T47D (cell line): ENCODE results near the gene PIEZO1.
A peak's percentile ranks its signal among the peaks of the same experiment; 100 is the strongest.

Experiments
- DNase-seq, 2 experiments: peaks; one replicate each; pipeline versions ENCODE4 v3.0.0 to v3.0.0-alpha.2; 2011 to 2012; ENCODE audit warnings: low read depth in 1 of 2, low spot score in 1 of 2
- JUND ChIP-seq: IDR thresholded peaks from 2 replicates; pipeline ENCODE4 v1.6.1; 2012; ENCODE audit warnings: low read depth
- in situ Hi-C: cut with HindIII; loops from 2 replicates; pipeline ENCODE4 v1.10.0; 2016; ENCODE audit warnings: low sequenced_read_pairs, low pct_unique_long_range_greater_than_20kb

The PIEZO1 gene

GRCh38 chr16:88740727-88741055, 44.3 kb downstream of the PIEZO1 start:
- in situ Hi-C loops = no loop called here
- DNase-seq = no peak
- no peak for TF ChIP-seq JUND

DNA sequence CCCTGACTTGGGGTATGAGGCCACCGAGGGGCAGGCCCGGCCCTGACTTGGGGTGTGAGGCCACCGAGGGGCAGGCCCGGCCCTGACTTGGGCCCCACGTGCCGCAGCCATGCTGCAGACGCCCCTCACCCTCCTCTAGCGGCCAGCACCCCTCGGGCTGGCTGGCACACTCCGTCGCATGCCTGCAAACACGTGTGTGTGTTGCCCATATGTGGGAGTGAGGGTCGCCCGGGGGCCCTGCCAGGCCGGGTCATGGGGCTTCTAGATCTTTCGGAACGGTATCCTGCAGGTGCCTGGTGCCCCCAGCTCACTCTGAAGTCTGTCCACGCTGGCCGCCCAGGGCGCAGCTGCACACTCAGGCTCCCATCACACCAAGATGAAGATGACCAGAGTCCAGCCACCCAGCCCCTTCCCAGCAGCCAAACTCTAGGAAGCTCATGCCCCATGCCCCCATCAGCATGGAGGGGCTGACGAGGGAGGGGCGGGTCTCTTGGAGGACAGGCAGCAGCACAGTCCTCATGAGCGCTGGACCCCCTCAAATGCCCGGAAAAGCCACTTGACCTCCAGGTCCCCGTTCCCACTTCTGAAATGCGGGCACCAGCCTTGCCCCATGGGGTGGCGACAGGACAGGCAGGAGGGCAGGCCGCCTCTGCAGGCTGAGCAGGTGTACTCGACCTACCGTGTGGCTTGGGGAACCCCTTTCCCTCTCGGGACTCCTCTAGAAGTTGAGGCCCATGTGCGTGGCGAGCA, 44.9 kb downstream of the PIEZO1 start:
- DNase-seq = no peak
- in situ Hi-C loops = no loop called here
- no peak for TF ChIP-seq JUND

DNA sequence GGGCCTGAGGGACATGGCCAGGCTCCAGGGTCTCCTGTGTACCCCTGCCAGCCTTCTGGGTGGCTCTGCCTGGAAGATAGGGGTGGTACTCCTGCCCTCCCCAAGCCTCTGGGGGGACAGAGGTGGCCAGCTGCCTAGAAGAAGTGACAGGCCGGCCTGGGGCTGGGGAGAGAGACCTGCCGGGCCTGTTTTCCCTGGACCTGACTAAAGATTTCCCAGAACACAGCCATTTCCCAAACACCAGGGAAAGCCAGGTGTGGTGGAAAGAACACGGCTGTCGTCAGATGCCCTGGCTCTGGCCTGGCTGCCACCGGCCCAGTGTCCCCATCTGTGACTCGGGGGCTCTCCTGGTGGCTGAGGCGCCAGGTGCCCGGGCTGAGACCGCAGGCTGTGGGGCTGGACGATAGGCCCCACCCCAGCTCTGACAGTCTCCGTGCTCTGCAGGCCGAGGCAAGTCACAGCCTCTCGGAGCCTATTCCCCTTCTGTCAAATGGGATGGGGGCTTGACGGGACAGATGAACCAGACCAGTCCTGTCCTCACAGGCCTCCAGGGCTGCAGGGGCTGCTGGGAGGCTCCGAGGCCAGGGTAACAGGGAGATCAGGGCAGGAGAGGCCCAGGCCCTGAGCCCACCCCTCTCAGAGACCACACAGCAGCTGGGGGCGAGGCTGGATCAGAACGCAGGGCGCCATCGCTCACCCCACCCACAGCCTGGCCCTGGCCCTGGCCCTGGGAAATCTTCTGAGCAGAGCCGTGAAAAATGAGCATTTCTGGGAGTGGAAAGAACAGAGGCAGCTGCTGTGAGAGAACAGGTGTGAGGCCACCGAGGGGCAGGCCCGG, 45.7 kb downstream of the PIEZO1 start:
- no peak for TF ChIP-seq JUND
- DNase-seq = peak in 1 of 2 experiments; percentile 60
- in situ Hi-C loops = no loop called here

DNA sequence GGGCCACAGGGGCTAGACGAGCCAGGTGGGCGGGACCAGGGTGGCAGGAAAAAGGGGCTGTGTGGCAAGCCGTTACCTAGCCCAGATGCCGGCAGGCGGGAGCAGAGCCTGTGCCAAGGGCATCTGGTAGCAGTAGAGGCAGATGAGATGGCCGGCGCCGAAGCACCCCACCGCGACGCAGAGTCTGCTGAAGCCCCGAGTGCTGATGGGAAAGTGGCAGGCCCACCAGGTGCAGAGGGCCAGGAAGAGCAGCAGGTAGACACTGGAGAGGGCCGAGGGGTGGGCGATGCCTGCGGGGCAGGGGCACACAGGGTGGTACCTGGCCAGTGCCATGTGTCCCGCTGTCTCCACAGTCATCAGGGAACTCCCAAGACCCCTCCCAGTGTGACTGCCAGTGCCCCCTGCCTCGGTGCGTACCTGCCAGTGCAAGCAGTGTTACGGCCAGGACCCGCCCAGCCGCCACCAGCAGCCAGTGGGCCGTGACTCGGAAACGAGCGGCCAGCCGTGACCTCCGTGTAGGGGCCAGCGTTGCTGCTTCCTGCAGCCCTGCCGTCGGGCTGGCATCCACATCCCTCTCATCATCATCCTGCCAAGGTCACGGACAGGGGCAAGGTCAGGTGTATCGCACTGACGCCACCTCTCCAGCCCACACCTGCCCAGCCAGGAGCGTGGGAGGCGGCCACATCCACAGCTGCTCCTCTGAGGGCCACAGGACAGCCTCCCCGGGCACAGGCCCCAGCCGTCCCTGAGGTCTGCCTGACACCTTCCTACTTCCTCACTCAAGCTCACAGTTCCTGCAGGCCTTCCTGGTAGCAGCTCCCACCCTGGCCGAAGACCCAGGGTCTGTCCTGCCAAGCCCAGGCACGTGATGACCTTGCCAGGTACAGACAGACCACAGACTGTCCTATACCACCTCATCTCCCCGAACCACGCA, 46.6 kb downstream of the PIEZO1 start:
- TF ChIP-seq JUND = no peak
- in situ Hi-C loops = no loop called here
- DNase-seq = no peak

GRCh38 chr16:88737298-88738150, 47.5 kb downstream of the PIEZO1 start:
- TF ChIP-seq JUND = no peak
- DNase-seq = peak; percentile 83 to 91
- in situ Hi-C loops = no loop called here

DNA sequence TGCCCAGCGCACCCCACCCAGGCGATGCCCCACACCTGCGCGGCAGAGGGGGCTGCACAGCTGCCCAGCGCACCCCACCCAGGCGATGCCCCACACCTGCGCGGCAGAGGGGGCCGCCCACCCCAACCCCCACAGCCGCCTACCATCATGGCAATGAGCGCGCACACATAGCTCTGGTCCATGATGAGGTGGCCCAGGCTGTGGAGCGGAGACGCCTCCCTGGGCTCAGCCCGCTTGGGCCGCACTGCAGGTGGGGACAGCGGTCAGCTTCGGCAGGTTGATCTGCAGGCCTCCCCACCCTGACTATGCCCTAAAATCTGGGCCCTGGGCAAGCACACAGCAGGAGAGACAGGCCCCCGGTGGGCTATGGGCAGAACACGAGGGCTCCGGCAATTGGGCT, 48.5 kb downstream of the PIEZO1 start:
- DNase-seq = no peak
- in situ Hi-C loops = no loop called here

DNA sequence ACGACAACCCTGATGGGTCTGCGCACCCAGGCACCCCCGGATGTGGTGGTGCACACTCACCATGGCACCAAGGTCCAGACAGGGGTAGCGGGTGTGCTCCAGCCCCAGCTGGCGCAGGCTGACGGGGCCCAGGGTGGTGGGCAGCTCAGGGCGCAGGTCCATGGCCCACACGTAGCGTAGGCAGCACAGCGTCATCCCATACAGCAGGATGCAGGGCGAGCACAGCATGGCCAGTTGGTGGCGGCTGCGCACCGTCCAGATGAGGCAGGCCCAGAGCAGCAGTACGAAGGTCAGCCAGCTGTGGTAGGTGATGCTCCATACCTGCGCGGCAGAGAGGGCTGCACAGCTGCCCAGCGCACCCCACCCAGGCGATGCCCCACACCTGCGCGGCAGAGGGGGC, 48.9 kb downstream of the PIEZO1 start:
- no peak for DNase-seq
- TF ChIP-seq JUND = no peak
- in situ Hi-C loops = no loop called here

More for the DNA sequence above, 48.5 kb downstream of the PIEZO1 start:
- TF ChIP-seq JUND = no peak

- DNase-seq = no peak
- no peak for TF ChIP-seq JUND
- in situ Hi-C loops = no loop called here
These were observed 49.4 kb downstream of the PIEZO1 start for GRCh38 chr16:88735616-88736015.

- DNase-seq = no peak
- in situ Hi-C loops = no loop called here
- no peak for TF ChIP-seq JUND
These were observed 49.9 kb downstream of the PIEZO1 start for GRCh38 chr16:88735121-88735520.

DNA sequence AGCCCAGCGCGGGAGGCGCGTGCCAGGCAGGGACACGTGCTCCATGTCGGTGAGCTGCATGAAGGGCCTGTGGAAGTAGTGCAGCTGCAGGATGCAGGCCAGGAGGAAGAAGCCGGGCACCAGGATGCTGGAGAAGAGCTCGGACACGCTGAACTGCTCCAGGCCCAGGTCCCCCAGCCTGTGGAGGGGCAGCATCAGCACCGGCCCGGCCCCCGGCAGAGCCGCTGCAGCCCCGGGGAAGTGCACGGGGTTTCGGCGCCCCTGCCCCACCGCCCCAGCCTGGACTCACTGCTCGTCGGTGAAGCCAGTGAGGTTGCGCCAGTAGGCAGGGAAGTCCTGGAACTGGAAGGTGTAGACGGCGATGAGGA, 50.7 kb downstream of the PIEZO1 start:
- no peak for DNase-seq
- TF ChIP-seq JUND = no peak
- in situ Hi-C loops = no loop called here

GRCh38 chr16:88733630-88734360, 51.2 kb downstream of the PIEZO1 start:
- in situ Hi-C loops = no loop called here
- DNase-seq = no peak
- no peak for TF ChIP-seq JUND
